ENCODE measurements around the gene KRT77.
"Not testable (repeated sequence)": the region's sequence is repeated elsewhere in the genome, so short reads cannot be mapped to it uniquely, and the experiment has no call there.

The KRT77 gene

DNA sequence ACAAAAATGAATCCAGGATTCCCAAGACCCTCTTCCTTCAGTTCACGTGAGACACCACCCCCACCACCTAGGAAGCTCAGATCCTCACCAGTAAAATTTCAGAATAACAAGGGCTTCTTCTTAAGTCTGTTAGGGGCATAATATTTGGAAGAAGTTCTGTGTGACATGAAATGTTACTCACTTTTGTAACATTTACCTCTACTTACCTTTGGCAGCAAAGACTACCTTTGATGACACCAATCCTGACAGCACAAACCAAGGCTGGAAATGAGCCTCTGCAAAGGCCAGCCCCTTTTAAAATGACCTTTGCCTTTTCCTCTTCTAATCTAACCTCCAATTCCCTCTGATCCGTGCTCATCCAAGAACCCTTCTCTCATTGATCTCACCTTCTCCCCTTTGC, 19.4 kb upstream of the KRT77 start:
- no peak for DNase-seq (ENCODE audit: low read depth, low spot score)

GRCh38 chr12:52721838-52722470, 18.6 kb upstream of the KRT77 start:
- DNase-seq (ENCODE audit: low read depth, low spot score), result no peak

GRCh38 chr12:52720365-52720886, 17.1 kb upstream of the KRT77 start:
- no peak for DNase-seq (ENCODE audit: low read depth, low spot score)

DNA sequence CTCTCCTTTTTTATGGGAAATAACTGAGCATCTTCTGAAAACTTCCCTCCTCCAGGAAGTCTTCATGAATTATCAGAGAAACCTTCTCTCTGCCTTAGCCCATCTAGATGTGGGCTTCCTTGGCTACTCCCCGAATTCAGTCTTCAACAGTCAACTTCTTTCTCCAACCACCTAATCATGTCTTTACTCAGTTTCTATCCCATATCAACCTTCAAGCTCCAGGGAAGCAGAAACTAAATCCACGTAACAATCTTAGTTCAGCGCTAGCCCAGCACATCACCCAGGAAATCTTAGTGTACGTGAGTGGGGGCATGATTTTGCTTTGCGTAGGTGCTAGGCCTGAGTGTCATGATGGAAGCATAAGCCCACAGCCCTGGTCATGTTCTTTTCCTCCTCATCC, 12.7 kb upstream of the KRT77 start:
- no peak for DNase-seq (ENCODE audit: low read depth, low spot score)

- no peak for DNase-seq (ENCODE audit: low read depth, low spot score)
Observed at GRCh38 chr12:52715416-52715815, 12.1 kb upstream of the KRT77 start.

- no peak for DNase-seq (ENCODE audit: low read depth, low spot score)
Observed at GRCh38 chr12:52714887-52715281, 11.6 kb upstream of the KRT77 start.

- DNase-seq (ENCODE audit: low read depth, low spot score), result no peak
Observed at GRCh38 chr12:52713960-52714886, 10.9 kb upstream of the KRT77 start.

DNA sequence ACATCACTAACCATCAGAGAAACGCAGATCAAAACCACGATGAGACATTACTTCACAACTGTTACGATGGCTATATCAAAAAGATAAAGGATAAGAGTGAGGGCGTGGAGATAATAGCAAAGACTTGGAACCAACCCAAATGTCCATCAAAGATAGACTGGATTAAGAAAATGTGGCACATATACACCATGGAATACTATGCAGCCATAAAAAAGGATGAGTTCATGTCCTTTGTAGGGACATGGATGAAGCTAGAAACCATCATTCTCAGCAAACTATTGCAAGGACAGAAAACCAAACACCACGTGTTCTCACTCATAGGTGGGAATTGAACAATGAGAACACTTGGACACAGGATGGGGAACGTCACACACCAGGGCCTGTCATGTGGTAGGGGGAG, 8.8 kb upstream of the KRT77 start:
- DNase-seq (ENCODE audit: low read depth, low spot score), result not testable (repeated sequence)

DNA sequence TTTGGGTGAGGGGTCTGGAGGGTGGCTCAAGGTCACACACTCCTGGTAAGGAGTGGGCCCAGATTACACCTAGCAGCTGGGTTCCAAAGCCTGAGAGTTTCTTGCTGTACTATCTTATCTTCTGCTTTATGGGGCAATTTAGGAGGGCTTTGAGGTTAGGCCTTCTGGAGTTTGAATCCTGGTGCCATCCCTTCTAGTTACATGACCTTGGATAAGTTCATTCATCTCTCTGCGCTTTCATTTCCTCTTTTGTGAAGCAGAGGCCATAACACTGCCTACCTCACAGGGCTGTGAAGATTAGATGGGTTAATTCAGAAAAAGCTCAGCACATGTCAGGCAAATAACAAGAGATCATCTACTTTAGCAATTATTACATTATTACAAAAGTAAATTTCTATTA, 7.4 kb upstream of the KRT77 start:
- no peak for DNase-seq (ENCODE audit: low read depth, low spot score)

GRCh38 chr12:52708010-52708409, 4.7 kb upstream of the KRT77 start:
- DNase-seq (ENCODE audit: low read depth, low spot score), result no peak

- DNase-seq (ENCODE audit: low read depth, low spot score), result no peak
Observed at GRCh38 chr12:52704464-52704863, 1.1 kb upstream of the KRT77 start.

GRCh38 chr12:52703878-52704277, 554 bp upstream of the KRT77 start:
- no peak for DNase-seq (ENCODE audit: low read depth, low spot score)

GRCh38 chr12:52702338-52702737, 986 bp downstream of the KRT77 start:
- no peak for DNase-seq (ENCODE audit: low read depth, low spot score)

DNA sequence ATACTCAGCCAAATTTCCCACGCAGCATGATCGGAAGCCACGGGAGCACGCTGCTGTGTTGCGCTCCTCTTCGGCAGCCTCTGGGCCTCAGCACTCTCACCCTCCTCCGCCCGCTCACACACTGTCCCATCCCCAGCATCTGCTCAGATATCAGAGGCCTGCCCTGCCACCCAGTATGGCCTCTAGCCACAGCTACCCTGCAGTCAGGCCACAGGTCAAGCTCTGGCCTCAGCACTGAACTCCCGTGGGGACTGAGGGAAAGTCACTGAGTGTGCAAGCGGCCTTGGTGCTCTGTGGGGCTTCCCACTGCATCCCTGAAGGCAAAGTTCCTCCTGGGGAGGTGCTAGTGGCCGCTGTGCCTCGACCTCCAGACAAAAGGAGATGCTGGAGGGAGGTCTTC, 2.0 kb downstream of the KRT77 start:
- DNase-seq (ENCODE audit: low read depth, low spot score), result no peak

- no peak for DNase-seq (ENCODE audit: low read depth, low spot score)
Observed at GRCh38 chr12:52699960-52700359, 3.4 kb downstream of the KRT77 start.

DNA sequence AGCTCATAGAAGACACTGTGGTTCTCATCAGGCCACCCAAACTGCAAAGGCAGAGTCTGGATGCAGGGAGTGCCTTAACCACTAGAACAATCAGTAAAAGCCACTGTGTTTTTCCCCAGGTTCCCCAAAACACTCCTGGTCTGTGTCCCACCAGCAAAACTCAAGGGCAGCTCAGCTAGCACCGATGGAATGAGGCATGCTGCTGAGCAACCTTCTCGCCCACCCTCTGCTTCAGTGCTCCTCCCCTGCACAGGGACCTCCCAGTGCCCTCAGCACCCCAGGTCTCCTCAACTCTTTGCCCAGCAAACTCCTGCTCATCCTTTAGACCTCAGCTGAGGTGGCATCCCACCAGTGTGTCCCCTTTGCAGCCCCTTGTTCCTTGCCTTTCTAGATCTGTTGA, 4.0 kb downstream of the KRT77 start:
- DNase-seq (ENCODE audit: low read depth, low spot score), result no peak

DNA sequence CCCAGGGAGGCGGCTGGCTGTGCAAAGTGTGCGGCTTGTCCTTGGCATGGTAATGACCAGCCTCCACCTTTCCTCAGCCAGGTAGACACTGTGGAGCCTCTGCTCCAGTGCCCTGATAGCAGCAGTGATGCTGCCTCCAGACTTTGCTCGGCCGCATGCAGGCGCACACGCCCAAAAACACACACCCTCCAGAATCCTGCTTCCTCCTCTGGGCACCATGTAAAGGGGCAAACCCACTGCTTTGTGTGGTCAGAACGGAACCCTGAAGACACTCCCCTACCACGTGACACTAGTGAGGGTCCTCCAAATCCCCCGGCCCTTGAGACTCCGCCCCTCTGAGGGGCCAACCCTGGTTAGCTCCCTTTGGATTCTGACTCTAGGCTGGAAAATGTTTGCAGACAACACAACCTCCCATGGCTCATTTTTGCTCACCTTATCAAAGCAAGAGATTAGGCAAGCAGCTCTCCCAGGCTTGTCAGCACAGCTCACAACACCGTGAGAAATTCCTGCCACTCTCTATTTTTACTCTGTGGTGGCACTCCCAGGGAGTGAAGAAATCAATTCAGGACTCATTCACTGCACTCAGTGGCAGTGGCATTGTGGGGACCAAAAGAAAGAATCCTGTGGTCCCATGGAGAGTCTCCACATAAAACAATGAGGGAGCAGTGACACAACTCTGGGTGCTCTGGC, 4.5 kb downstream of the KRT77 start:
- no peak for DNase-seq (ENCODE audit: low read depth, low spot score)

- no peak for DNase-seq (ENCODE audit: low read depth, low spot score)
Observed at GRCh38 chr12:52697058-52697582, 6.2 kb downstream of the KRT77 start.

- no peak for DNase-seq (ENCODE audit: low read depth, low spot score)
Observed at GRCh38 chr12:52696588-52696987, 6.7 kb downstream of the KRT77 start.

DNA sequence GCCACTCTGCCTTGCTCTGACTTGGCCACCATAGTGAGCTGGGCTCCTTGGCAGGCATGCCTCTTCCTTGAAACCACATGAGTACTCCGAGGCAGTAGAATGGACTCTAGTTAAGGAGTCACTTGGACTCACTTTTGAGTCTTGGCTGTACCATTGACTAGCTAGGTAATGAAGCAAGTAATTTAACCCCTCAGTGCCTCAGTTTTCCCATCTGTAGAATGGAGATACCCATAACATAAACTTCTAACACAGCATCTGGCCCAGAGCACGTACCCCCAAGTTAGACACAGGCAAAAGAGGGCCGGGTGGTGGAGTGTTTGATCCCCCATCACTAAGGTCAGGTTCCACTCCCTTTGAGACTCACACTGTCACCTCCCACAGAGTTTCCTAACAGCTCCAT, 8.3 kb downstream of the KRT77 start:
- no peak for DNase-seq (ENCODE audit: low read depth, low spot score)

- DNase-seq (ENCODE audit: low read depth, low spot score), result no peak
Observed at GRCh38 chr12:52694151-52694550, 9.2 kb downstream of the KRT77 start.

DNA sequence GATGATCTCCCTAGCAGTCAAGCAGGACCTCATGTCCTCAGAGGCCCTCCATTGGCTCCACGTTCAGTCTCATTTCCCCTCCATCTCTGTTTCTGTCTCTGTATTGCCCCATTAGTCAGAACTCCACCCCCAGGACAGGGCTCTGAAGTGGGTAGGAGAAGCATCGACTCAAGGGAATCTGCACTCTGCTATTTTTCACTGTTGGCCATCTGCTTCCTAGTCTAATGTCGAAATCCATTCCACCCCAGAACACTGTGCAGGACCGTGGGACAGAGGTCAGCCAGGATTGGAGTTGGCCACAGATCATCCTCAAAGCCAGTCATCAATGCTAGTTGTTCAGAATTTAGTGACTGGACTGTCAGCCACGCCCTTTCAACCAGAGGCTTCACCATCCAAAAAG, 10.1 kb downstream of the KRT77 start:
- no peak for DNase-seq (ENCODE audit: low read depth, low spot score)
